ENCODE results near the gene RGSL1.

- TF ChIP-seq CTCF (conservative IDR thresholded peaks at IDR 0.05 in 1 of 2, IDR thresholded peaks at IDR 0.05 in 1 of 2; ENCODE audit: low read depth in 1 of 2, low read length in 2 of 2) (no peak), EZH2 (IDR thresholded peaks at IDR 0.05; ENCODE audit: low read length, missing control alignments) (no peak)
Observed at GRCh38 chr1:182507685-182508084, 57.7 kb downstream of the RGSL1 start.

All from fibroblast of lung (primary cell).